Panc1 (cell line): Measurements from ENCODE around the gene LIPE. TPM values are rescaled to one million over a fixed set of nuclear protein-coding genes. Genes with fewer than 3 reads are reported as not detected.

Experiments used
- ATAC-seq: fragments of 200-7000 bp; cut with Tn5 transposase; 2 replicates; pipeline ENCODE4 v1.9.1; 2020; ENCODE audit warnings: mild to moderate bottlenecking, moderate library complexity
- BruUV-seq: library from RNA; stranded (reverse); fragments of 400-500 nt; replicated peaks from 2 replicates; lab custom pipeline; 2021; lab: Mats Ljungman, UMichigan
- CTCF ChIA-PET: fragments of 300-600 bp; sonication (Branson Sonifier 250); formaldehyde crosslinking; loops from one replicate; lab custom pipeline; 2022; ENCODE audit warnings: antibody characterized with exemption; lab: Charles Lee
- POLR2A ChIA-PET: fragments of 300-600 bp; sonication (Branson Sonifier 250); formaldehyde crosslinking; loops from one replicate; lab custom pipeline; 2022; ENCODE audit warnings: antibody characterized with exemption; lab: Charles Lee
- DNase-seq: peaks from one replicate; pipeline ENCODE4 v3.0.0-alpha.2; 2010; ENCODE audit warnings: low read depth, low spot score
- H3K27ac ChIP-seq: 2 replicates; pipeline ENCODE4 v1.5.1; 2011; ENCODE audit warnings: mild to moderate bottlenecking, low read length, inconsistent platforms
- H3K27me3 ChIP-seq: fragments of 200-500 bp; sonication (Bioruptor generic); 2 replicates; pipeline ENCODE4 v1.6.0; 2014; ENCODE audit warnings: low read length, inconsistent platforms; ENCODE audit not compliant: control insufficient read depth, insufficient read depth
- H3K36me3 ChIP-seq: fragments of 200-500 bp; sonication (Bioruptor generic); 2 replicates; pipeline ENCODE4 v1.5.1; 2014; ENCODE audit warnings: inconsistent platforms, mild to moderate bottlenecking, low read length, moderate library complexity; ENCODE audit not compliant: control insufficient read depth, insufficient read depth
- H3K4me1 ChIP-seq: 2 replicates; pipeline ENCODE4 v1.5.1; 2011; ENCODE audit warnings: inconsistent platforms, mild to moderate bottlenecking, low read length, moderate library complexity; ENCODE audit not compliant: control insufficient read depth, insufficient read depth
- H3K4me3 ChIP-seq, 2 experiments: 2 replicates each; pipeline ENCODE4 v1.5.1; 2011 to 2012; ENCODE audit warnings: low read depth in 2 of 2, low read length in 2 of 2, mild to moderate bottlenecking in 2 of 2, inconsistent platforms in 1 of 2, moderate library complexity in 1 of 2
- H3K9me3 ChIP-seq: fragments of 200-500 bp; sonication (Bioruptor generic); 2 replicates; pipeline ENCODE4 v1.5.1; 2014; ENCODE audit warnings: low read depth, mild to moderate bottlenecking, inconsistent platforms, low read length, moderate library complexity; ENCODE audit not compliant: control insufficient read depth, insufficient read depth
- CTCF ChIP-seq: fragments of 450-650 bp; IDR thresholded peaks from 2 replicates; pipeline ENCODE4 v1.5.1; 2017; ENCODE audit warnings: mild to moderate bottlenecking
- POLR2AphosphoS5 ChIP-seq: IDR thresholded peaks from 2 replicates; pipeline ENCODE4 v1.6.1; 2012; ENCODE audit warnings: mild to moderate bottlenecking, low read depth, low read length, moderate library complexity
- REST ChIP-seq, 2 experiments: IDR thresholded peaks; 2 replicates each; pipeline ENCODE4 v1.6.1; 2011 to 2012; ENCODE audit warnings: low read depth in 2 of 2, control low read depth in 1 of 2, low read length in 1 of 2, mild to moderate bottlenecking in 1 of 2, moderate library complexity in 1 of 2; ENCODE audit not compliant: insufficient read depth in 1 of 2
- SIN3A ChIP-seq: IDR thresholded peaks from 2 replicates; pipeline ENCODE4 v1.6.1; 2012; ENCODE audit warnings: low read depth, mild to moderate bottlenecking, low read length, moderate library complexity, borderline replicate concordance; ENCODE audit not compliant: insufficient read depth
- TCF7L2 ChIP-seq: IDR thresholded peaks from 2 replicates; pipeline ENCODE4 v1.6.1; 2011; ENCODE audit warnings: mild to moderate bottlenecking, low read depth, low read length, inconsistent platforms
- in situ Hi-C: cut with HindIII; loops from 2 replicates; pipeline ENCODE4 v1.10.0; 2016; ENCODE audit warnings: low sequenced_read_pairs, low pct_unique_long_range_greater_than_20kb
- intact Hi-C: fragments of 100-400 bp; cut with micrococcal nuclease; formaldehyde crosslinking; loops from one replicate; pipeline ENCODE4 v1.10.0; 2022; ENCODE audit not compliant: unreplicated experiment
- total RNA-seq: library from RNA; stranded (reverse); gene quantifications from one replicate; pipeline ENCODE4 v1.2.1, GENCODE V29; 2021; ENCODE audit not compliant: unreplicated experiment

Gene LIPE
- total RNA-seq, 1 experiment from 2014 or later: 3.4 TPM

GRCh38 chr19:42355896-42356295 lies 71.3 kb downstream of the LIPE start:
- ChIA-PET CTCF (no interaction called here), POLR2A (no interaction called here)
- Histone ChIP-seq H3K4me3 (no peak overlapping the region), H3K9me3 (no peaks in the 10 kb centered on the region), H3K4me1 (no peaks in the 10 kb centered on the region), H3K27me3 (no peaks in the 10 kb centered on the region), H3K27ac (no peak overlapping the region), H3K36me3 (no peaks in the 10 kb centered on the region)
- no peak for ATAC-seq
- in situ Hi-C loops: no loop called here
- intact Hi-C loops: no loop called here
- DNase-seq: no peak
- TF ChIP-seq SIN3A (no peak), TCF7L2 (no peak), REST (IDR thresholded peaks at IDR 0.05; ENCODE audit: insufficient read depth in 1 of 2, low read depth in 2 of 2, low read length in 1 of 2) (no peak), CTCF (no peak), POLR2AphosphoS5 (no peak)
- no TSS peak for BruUV-seq

- no TSS peak for BruUV-seq
- POLR2A ChIA-PET: no interaction called here
- intact Hi-C loops (no loop called here), in situ Hi-C loops (no loop called here)
- DNase-seq (no peak), ATAC-seq (no peak)
- Histone ChIP-seq H3K27me3 (no peaks in the 10 kb centered on the region), H3K9me3 (no peaks in the 10 kb centered on the region), H3K4me1 (no peaks in the 10 kb centered on the region), H3K36me3 (no peaks in the 10 kb centered on the region), H3K27ac (no peak overlapping the region), H3K4me3 (no peak overlapping the region)
- CTCF ChIA-PET: no interaction called here
- no peak for TF ChIP-seq CTCF
- no peak for TF ChIP-seq SIN3A
- TF ChIP-seq POLR2AphosphoS5: no peak
- no peak for TF ChIP-seq TCF7L2
- no peak for TF ChIP-seq REST (IDR thresholded peaks at IDR 0.05; ENCODE audit: insufficient read depth in 1 of 2, low read depth in 2 of 2, low read length in 1 of 2)
Observed at GRCh38 chr19:42353341-42354015, 73.7 kb downstream of the LIPE start.
